ENCODE results near the gene WNT5B.

WNT5B gene

DNA sequence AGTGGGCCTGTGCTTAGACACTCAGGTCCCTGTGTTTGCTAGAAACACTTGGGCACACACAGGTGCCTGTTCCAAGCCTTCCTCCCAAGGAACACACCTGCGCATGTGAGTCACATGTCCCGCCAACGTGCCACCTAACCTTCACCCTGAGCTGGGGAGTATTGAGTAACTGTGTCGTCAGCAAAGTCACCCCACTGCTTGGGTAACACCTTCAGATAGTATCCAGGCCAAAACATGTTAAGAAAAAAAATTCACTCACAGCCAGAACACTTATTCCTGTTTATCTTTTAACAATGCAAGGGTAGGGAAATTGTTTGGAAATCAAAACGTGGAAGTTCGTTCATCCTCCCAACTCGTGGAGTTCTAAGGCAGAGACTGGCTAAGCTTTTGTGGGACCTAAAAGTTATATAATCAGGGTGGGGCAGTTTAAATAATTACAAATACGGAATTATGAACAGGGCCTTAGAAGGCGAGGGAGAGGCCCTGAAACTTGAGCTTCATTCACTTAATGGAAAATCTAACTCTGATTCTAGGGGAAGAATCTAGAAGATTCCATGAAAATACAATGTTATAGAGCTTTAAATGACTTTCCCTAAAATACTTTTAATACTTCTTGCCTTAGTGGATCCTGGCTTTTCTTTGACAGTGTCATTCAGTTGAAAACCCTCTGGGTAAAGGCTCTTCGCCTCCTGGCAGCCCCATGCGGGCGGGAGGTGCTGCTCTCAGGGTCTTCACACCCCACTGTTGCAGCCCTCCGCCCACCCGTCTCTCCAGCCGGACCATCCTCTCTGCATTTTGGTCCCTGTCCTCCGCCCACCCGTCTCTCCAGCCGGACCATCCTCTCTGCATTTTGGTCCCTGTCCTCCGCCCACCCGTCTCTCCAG lies 31.5 kb downstream of the WNT5B start:
- no peak overlapping the region for H3K4me3 ChIP-seq (ENCODE audit: control insufficient read depth, low read depth, low read length)
- DNase-seq (ENCODE audit: low read depth): no peak
- TF ChIP-seq, protein P1, sequence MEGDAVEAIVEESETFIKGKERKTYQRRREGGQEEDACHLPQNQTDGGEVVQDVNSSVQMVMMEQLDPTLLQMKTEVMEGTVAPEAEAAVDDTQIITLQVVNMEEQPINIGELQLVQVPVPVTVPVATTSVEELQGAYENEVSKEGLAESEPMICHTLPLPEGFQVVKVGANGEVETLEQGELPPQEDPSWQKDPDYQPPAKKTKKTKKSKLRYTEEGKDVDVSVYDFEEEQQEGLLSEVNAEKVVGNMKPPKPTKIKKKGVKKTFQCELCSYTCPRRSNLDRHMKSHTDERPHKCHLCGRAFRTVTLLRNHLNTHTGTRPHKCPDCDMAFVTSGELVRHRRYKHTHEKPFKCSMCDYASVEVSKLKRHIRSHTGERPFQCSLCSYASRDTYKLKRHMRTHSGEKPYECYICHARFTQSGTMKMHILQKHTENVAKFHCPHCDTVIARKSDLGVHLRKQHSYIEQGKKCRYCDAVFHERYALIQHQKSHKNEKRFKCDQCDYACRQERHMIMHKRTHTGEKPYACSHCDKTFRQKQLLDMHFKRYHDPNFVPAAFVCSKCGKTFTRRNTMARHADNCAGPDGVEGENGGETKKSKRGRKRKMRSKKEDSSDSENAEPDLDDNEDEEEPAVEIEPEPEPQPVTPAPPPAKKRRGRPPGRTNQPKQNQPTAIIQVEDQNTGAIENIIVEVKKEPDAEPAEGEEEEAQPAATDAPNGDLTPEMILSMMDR (IDR thresholded peaks at IDR 0.05; ENCODE audit: control insufficient read depth, insufficient read depth, low read depth, low read length, missing control alignments): no peak

DNA sequence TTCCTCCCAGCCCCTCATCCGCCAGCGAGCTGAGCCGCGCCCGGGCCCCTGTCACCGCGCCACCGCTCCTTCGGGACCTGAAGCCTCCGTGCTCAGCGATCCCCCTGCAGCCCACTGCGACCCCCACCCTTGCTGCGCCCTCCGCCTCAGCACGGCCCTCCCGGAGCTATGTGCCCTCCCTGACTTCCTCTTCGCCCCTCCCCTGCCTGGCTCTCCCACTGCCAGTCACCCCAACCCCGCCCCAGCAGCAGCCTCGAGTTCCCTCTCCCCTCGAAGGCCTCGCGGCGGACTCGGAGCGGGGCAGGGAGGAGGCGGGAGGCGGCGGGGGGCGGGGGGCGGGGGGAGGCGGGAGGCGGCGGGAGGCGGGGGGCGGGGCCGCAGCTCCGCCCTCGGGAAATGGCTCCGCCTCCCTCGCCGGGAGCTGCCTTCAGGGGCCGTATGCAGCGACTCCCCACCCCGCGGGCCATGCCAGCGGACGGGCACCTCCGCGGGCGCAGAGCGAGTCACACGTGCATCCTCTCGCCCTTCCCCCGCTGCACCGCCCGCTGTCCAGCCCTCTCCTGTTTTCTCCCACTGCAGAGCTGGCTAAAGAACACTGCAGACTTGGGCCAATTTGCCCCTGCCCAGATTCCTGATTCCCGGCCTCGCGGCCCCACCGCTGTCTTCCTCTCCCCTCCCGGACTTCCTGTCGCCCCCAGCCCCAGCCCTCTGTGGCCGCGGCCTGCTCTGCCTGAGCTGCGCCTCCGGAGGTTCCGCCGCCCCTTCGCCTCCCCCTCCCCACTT lies 32.7 kb downstream of the WNT5B start:
- DNase-seq (ENCODE audit: low read depth): peak; percentile 52
- TF ChIP-seq, protein P1 (IDR thresholded peaks at IDR 0.05; ENCODE audit: control insufficient read depth, insufficient read depth, low read depth, low read length, missing control alignments): no peak

DNA sequence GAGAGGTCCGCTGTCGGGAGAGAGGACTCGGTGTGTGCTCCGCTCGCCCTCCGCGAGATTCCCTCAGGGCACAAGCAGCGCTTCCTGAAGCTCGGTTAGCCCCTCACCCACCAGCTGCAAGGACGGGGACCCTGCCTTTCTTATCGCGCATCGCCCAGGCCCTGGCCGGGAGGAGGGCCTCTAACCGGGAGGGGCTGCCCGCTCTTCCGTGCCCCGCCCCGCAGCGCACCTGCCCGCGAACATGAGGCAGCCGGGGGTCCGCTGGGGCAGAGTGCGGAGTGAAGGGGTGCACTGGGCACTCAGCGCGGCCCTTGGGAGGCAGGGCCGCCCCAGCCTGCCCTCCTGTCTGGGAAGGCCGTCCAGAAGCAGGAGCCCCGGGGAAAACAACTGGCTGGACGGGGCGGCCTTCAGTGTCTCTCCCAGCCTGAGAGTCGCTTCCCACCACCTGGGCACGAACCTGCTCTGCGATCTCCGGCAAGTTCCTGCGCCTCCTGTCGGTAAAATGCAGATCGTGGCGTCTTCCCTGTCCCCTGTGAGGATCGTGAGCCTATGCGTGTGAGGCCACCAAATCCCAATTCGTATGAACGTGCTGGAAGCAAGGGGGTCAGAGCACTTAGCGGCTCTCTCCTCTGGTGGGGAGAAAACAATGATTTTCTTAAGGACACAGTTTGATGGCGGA lies 33.9 kb downstream of the WNT5B start:
- TF ChIP-seq, protein P1 (IDR thresholded peaks at IDR 0.05; ENCODE audit: control insufficient read depth, insufficient read depth, low read depth, low read length, missing control alignments): no peak
- H3K4me3 ChIP-seq (ENCODE audit: control insufficient read depth, low read depth, low read length): no peak overlapping the region
- no peak for DNase-seq (ENCODE audit: low read depth)

More for the DNA sequence above, 32.7 kb downstream of the WNT5B start:
- H3K4me3 ChIP-seq (ENCODE audit: control insufficient read depth, low read depth, low read length): peak overlapping the region; percentile 58

DNA sequence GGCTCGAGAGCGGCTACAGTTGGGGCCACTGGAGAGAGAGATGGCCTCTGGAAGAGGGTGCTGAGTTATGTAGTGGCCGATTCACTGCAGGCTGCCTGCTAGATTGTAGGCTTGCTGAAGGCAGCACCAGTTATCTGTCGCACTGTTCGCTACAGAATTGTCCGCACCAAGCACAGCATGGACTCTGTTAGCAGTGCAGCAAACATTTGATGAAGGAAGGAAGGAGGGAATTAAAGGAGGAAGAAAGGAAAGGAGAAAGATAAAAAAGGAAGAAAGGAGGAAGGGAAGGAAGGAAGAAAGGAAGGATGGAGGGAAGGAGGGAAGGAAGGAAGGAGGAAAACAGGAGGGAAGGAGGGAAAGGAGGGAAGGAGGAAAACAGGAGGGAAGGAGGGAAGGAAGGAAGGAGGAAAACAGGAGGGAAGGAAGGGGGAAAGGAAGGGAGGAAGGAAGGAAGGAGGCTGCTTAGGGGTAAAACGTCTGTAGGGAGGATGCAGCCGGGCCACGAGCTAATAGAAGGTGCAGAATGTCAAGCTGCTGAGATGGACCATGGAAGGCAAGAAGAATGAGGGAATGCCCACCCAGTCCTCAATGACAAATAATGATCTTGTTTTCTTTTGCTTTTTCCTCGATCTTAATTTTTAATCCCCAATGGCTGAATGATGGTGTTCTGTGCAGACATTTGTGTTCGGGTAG lies 34.6 kb downstream of the WNT5B start:
- no peak overlapping the region for H3K4me3 ChIP-seq (ENCODE audit: control insufficient read depth, low read depth, low read length)
- DNase-seq (ENCODE audit: low read depth): no peak
- TF ChIP-seq, protein P1 (IDR thresholded peaks at IDR 0.05; ENCODE audit: control insufficient read depth, insufficient read depth, low read depth, low read length, missing control alignments): no peak

DNA sequence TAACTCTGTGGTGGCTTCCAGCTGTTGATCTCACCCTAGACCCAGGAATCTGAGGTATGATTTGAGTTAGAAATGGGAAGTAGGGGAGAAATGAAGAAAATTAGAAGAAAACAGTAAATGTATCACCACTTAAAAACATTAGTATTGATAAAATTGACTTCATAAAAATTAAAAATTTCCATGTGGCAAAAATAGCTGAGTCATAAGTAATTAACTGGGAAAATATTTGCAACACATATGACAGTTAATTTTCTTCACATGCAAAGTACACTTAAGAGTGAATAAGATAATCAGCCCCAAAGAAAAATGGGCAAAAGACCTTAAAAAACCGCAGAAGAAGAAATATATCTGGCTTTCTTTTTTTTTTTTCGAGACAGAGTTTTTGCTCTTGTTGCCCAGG lies 36.3 kb downstream of the WNT5B start:
- no peak for DNase-seq (ENCODE audit: low read depth)
- no peak overlapping the region for H3K4me3 ChIP-seq (ENCODE audit: control insufficient read depth, low read depth, low read length)
- TF ChIP-seq, protein P1 (IDR thresholded peaks at IDR 0.05; ENCODE audit: control insufficient read depth, insufficient read depth, low read depth, low read length, missing control alignments): no peak

DNA sequence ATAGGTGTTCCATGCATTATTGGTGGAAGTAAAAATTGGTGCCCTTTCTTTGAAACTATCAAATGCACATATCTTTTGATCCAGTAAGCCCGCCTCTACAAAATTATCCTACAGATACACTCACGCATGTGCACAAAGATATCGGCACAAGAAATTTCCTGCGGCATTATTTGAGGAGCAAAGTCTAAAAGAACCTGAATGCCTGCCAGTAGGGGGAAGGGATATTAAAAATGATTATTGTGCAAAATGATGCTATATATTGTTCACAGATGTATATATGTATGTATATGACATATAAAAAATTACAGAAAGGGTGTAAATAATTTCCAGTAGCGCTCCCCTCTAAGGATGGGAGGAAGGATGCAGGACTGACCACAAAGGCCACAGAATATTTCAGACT lies 37.2 kb downstream of the WNT5B start:
- TF ChIP-seq, protein P1 (IDR thresholded peaks at IDR 0.05; ENCODE audit: control insufficient read depth, insufficient read depth, low read depth, low read length, missing control alignments): no peak
- no peak for DNase-seq (ENCODE audit: low read depth)
- no peak overlapping the region for H3K4me3 ChIP-seq (ENCODE audit: control insufficient read depth, low read depth, low read length)
